Liver (tissue), 9 donors: ENCODE data around the gene TLR7. TPM values are rescaled to one million over a fixed set of nuclear protein-coding genes. Genes with fewer than 3 reads are reported as not detected.

ENCODE experiments used
- DNase-seq: peaks from one replicate; pipeline ENCODE4 v3.0.0-alpha.2; 2017; ENCODE audit warnings: low spot score
- H3K27ac ChIP-seq, 2 donors: one replicate each; pipeline ENCODE4 v1.7.0; 2013; ENCODE audit warnings: inconsistent platforms in 2 of 2, low read length in 2 of 2, control low read depth in 1 of 2, low read depth in 1 of 2, mild to moderate bottlenecking in 1 of 2
- H3K27me3 ChIP-seq, 4 donors: one replicate each; pipeline versions ENCODE4 v1.6.1 to v1.7.0; 2013; ENCODE audit warnings: low read length in 3 of 4, inconsistent platforms in 1 of 4, mild to moderate bottlenecking in 1 of 4, moderate library complexity in 1 of 4; ENCODE audit not compliant: control insufficient read depth in 4 of 4, insufficient read depth in 4 of 4
- H3K36me3 ChIP-seq, 4 donors: one replicate each; pipeline versions ENCODE4 v1.6.1 to v1.7.0; 2013; ENCODE audit warnings: low read length in 3 of 4, mild to moderate bottlenecking in 3 of 4, low read depth in 1 of 4, moderate library complexity in 1 of 4; ENCODE audit not compliant: control insufficient read depth in 4 of 4, insufficient read depth in 3 of 4
- H3K4me1 ChIP-seq, 4 donors: one replicate each; pipeline versions ENCODE4 v1.6.1 to v1.7.0; 2013; ENCODE audit warnings: low read length in 3 of 4, mild to moderate bottlenecking in 3 of 4, moderate library complexity in 1 of 4; ENCODE audit not compliant: control insufficient read depth in 4 of 4, insufficient read depth in 4 of 4
- H3K4me3 ChIP-seq, 3 donors: one replicate each; pipeline versions ENCODE4 v1.6.1 to v1.7.0; 2013; ENCODE audit warnings: low read length in 3 of 3, control low read depth in 1 of 3, low read depth in 1 of 3, mild to moderate bottlenecking in 1 of 3
- H3K9ac ChIP-seq, 2 donors: one replicate each; pipeline ENCODE4 v1.7.0; 2013; ENCODE audit warnings: low read length in 2 of 2, mild to moderate bottlenecking in 2 of 2, moderate library complexity in 2 of 2, control low read depth in 1 of 2, low read depth in 1 of 2
- H3K9me3 ChIP-seq, 4 donors: one replicate each; pipeline versions ENCODE4 v1.6.1 to v1.7.0; 2013; ENCODE audit warnings: low read length in 3 of 4; ENCODE audit not compliant: control insufficient read depth in 4 of 4
- ATF3 ChIP-seq: IDR thresholded peaks from 2 replicates; pipeline ENCODE4 v1.6.1; 2016; ENCODE audit warnings: antibody characterized with exemption
- CTCF ChIP-seq: fragments of 150-350 bp; IDR thresholded peaks from 2 replicates; pipeline ENCODE4 v1.5.1; 2017; ENCODE audit warnings: improper control_type of control experiment, low read depth, low read length; ENCODE audit not compliant: missing input control
- EGR1 ChIP-seq, 2 donors: IDR thresholded peaks; 2 replicates each; pipeline ENCODE4 v1.6.1; 2016 to 2018; ENCODE audit warnings: antibody characterized with exemption in 2 of 2, low read depth in 2 of 2
- FOXA1 ChIP-seq: IDR thresholded peaks from 2 replicates; pipeline ENCODE4 v1.6.1; 2016; ENCODE audit warnings: antibody characterized with exemption
- FOXA2 ChIP-seq: IDR thresholded peaks from 2 replicates; pipeline ENCODE4 v1.6.1; 2016; ENCODE audit warnings: antibody characterized with exemption
- GABPA ChIP-seq, 2 donors: IDR thresholded peaks in 1 of 2; conservative IDR thresholded peaks in 1 of 2; 2 replicates each; pipeline ENCODE4 v1.6.1; 2016; ENCODE audit warnings: antibody characterized with exemption in 2 of 2, mild to moderate bottlenecking in 1 of 2, moderate library complexity in 1 of 2
- HNF4A ChIP-seq, 2 donors: conservative IDR thresholded peaks; 2 replicates each; pipeline ENCODE4 v1.6.1; 2016; ENCODE audit warnings: antibody characterized with exemption in 2 of 2, mild to moderate bottlenecking in 2 of 2
- HNF4G ChIP-seq: IDR thresholded peaks from 2 replicates; pipeline ENCODE4 v1.6.1; 2016; ENCODE audit warnings: antibody characterized with exemption
- JUND ChIP-seq, 2 donors: IDR thresholded peaks; 2 replicates each; pipeline ENCODE4 v1.6.1; 2016; ENCODE audit warnings: antibody characterized with exemption in 2 of 2
- MAX ChIP-seq: IDR thresholded peaks from 2 replicates; pipeline ENCODE4 v1.6.1; 2016; ENCODE audit warnings: antibody characterized with exemption
- NR2F2 ChIP-seq: IDR thresholded peaks from 2 replicates; pipeline ENCODE4 v1.6.1; 2016; ENCODE audit warnings: antibody characterized with exemption
- RAD21 ChIP-seq, 2 donors: IDR thresholded peaks; 2 replicates each; pipeline ENCODE4 v1.6.1; 2016; ENCODE audit warnings: antibody characterized with exemption in 2 of 2, mild to moderate bottlenecking in 2 of 2
- REST ChIP-seq: IDR thresholded peaks from 2 replicates; pipeline ENCODE4 v1.6.1; 2016; ENCODE audit warnings: antibody characterized with exemption, mild to moderate bottlenecking
- RXRA ChIP-seq, 2 donors: IDR thresholded peaks; 2 replicates each; pipeline ENCODE4 v1.6.1; 2017 to 2018; ENCODE audit warnings: antibody characterized with exemption in 2 of 2, mild to moderate bottlenecking in 1 of 2
- SP1 ChIP-seq: IDR thresholded peaks from 2 replicates; pipeline ENCODE4 v1.6.1; 2018; ENCODE audit warnings: antibody characterized with exemption, mild to moderate bottlenecking
- TAF1 ChIP-seq: conservative IDR thresholded peaks from 2 replicates; pipeline ENCODE4 v1.6.1; 2016; ENCODE audit warnings: antibody characterized with exemption, mild to moderate bottlenecking
- YY1 ChIP-seq: IDR thresholded peaks from 2 replicates; pipeline ENCODE4 v1.6.1; 2016; ENCODE audit warnings: antibody characterized with exemption, mild to moderate bottlenecking
- WGBS: extraction: QIAGEN DNeasy Blood & Tissue Kit; methylation state at CpG from one replicate; pipeline ENCODE4 v1.1.7; 2013; 5-methylcytosine and 5-hydroxymethylcytosine counted together
- polyA plus RNA-seq, 2 donors: library from polyadenylated mRNA; stranded (reverse) in 1 of 2; unstranded in 1 of 2; fragments of 200-250 nt in 1 of 2; fragments of >200 nt in 1 of 2; fragmentation: Nextera tagmentation in 1 of 2; extraction: Ambion mirVana in 1 of 2; gene quantifications; one replicate each; pipeline versions ENCODE4 v1.2.1 to v1.2.3, GENCODE V29; 2013 to 2015
- total RNA-seq, 2 donors: library from RNA; depleted of rRNA; stranded (reverse); fragments of >200 nt; gene quantifications; one replicate each; pipeline ENCODE4 v1.2.3, GENCODE V29; 2014
- donor health status: healthy.
- donor health status: healthy.
- donor health status: healthy.
- donor health status: healthy.
- donor health status: healthy.

The TLR7 gene
- total and polyA plus RNA-seq, 4 donors = 0.10 to 0.65 (median 0.14) TPM

GRCh38 chrX:12819222-12819621 lies 47.6 kb upstream of the TLR7 start:
- peaks cover 0 to 14% (median 5%) of the 10 kb centered on the region in 4 donors for H3K36me3 ChIP-seq
- WGBS = 98% methylated on average over 9 of the region's 9 CpGs
- no peak for TF ChIP-seq FOXA2
- TF ChIP-seq SP1 = no peak
- no peak for TF ChIP-seq EGR1 (IDR thresholded peaks at IDR 0.05; ENCODE audit: low read depth in 2 of 2)
- no peak for TF ChIP-seq REST
- TF ChIP-seq TAF1 = no peak
- no peak for TF ChIP-seq CTCF
- no peak for TF ChIP-seq FOXA1
- TF ChIP-seq RXRA (IDR thresholded peaks at IDR 0.05) = no peak
- no peak for TF ChIP-seq MAX
- TF ChIP-seq HNF4G = no peak

GRCh38 chrX:12820737-12821136 lies 46.1 kb upstream of the TLR7 start:
- H3K36me3 ChIP-seq = peaks cover 0 to 18% (median 5%) of the 10 kb centered on the region in 4 donors
- no peak for DNase-seq
- H3K4me1 ChIP-seq = no peaks in the 10 kb centered on the region
- H3K4me3 ChIP-seq = no peak overlapping the region
- no peaks in the 10 kb centered on the region for H3K9me3 ChIP-seq
- WGBS = 93% methylated on average over 7 of the region's 7 CpGs
- H3K27ac ChIP-seq = no peak overlapping the region
- no peak overlapping the region for H3K9ac ChIP-seq
- no peak for TF ChIP-seq FOXA1
- H3K27me3 ChIP-seq = no peaks in the 10 kb centered on the region

More at GRCh38 chrX:12819222-12819621, 47.6 kb upstream of the TLR7 start:
- no peak for DNase-seq
- no peaks in the 10 kb centered on the region for H3K4me1 ChIP-seq
- H3K4me3 ChIP-seq = no peak overlapping the region
- no peaks in the 10 kb centered on the region for H3K9me3 ChIP-seq
- no peak overlapping the region for H3K9ac ChIP-seq
- no peak overlapping the region for H3K27ac ChIP-seq
- H3K27me3 ChIP-seq = no peaks in the 10 kb centered on the region

- no peaks in the 10 kb centered on the region for H3K9me3 ChIP-seq
- H3K27ac ChIP-seq = no peak overlapping the region
- 87% methylated on average over 9 of the region's 9 CpGs for WGBS
- no peak for DNase-seq
- H3K9ac ChIP-seq = no peak overlapping the region
- peaks cover 0 to 18% (median 5%) of the 10 kb centered on the region in 4 donors for H3K36me3 ChIP-seq
- no peak overlapping the region for H3K4me3 ChIP-seq
- no peaks in the 10 kb centered on the region for H3K4me1 ChIP-seq
- no peaks in the 10 kb centered on the region for H3K27me3 ChIP-seq
- TF ChIP-seq JUND (IDR thresholded peaks at IDR 0.05) (no peak), ATF3 (no peak), EGR1 (IDR thresholded peaks at IDR 0.05; ENCODE audit: low read depth in 2 of 2) (no peak), NR2F2 (no peak), MAX (no peak), HNF4A (conservative IDR thresholded peaks at IDR 0.05) (no peak), HNF4G (no peak), SP1 (no peak), FOXA2 (no peak), YY1 (no peak), REST (no peak), RAD21 (IDR thresholded peaks at IDR 0.05) (no peak), GABPA (IDR thresholded peaks at IDR 0.05 in 1 of 2, conservative IDR thresholded peaks at IDR 0.05 in 1 of 2) (no peak), TAF1 (no peak), RXRA (IDR thresholded peaks at IDR 0.05) (no peak), FOXA1 (no peak)
Measured at GRCh38 chrX:12824944-12825343, 41.9 kb upstream of the TLR7 start.
